Measurements from ENCODE around the gene APIP. TPM values are rescaled to one million over a fixed set of nuclear protein-coding genes. Genes with fewer than 3 reads are reported as not detected.

APIP gene, protein sequence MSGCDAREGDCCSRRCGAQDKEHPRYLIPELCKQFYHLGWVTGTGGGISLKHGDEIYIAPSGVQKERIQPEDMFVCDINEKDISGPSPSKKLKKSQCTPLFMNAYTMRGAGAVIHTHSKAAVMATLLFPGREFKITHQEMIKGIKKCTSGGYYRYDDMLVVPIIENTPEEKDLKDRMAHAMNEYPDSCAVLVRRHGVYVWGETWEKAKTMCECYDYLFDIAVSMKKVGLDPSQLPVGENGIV
- 9.0 and 9.5 TPM in 2 replicates for polyA plus RNA-seq (2013)

DNA sequence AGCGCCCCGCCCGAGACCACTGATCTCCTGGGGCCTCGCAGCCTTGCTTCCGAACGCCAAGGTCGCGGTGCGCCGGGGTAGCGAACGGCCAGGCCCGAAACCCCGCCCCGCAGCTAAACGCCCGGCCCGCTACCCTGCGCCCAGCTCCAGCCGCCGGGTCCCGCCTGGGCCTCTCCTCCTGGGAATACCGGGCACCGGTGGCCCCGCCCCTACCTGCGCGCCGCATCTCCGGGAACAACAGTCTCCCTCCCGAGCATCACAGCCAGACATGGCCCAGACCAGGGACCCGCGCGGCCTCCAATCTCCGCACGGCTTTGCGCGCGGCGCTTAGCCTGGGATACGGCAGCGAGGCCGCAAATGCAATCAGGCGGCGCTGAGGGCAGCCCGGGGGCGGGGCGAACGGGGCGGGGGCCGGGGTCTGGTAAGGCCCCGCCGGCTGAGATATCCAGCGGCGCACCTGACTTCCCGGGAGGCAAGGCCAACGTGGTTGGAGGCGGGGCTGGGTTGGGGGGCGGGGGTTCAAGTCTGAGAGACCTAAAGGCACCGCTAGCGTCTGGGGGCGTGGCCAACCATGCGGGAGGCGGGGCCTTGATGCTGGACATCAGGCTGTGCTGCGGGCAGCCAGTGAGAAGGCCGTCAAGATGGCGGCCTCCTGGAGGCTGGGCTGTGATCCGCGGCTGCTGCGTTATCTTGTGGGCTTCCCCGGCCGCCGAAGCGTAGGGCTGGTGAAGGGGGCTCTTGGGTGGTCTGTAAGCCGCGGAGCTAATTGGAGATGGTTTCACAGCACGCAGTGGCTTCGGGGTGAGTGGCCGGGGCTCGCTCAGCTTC is at the start of gene APIP, which contains the start of gene PDHX:
TSS of gene APIP (minus strand) at position 365 of the 828 bp plus-strand sequence. CDS start at position 270, 95 bp downstream.
TSS of gene PDHX (plus strand) at position 604 of the 828 bp plus-strand sequence. CDS start at position 642, 38 bp downstream.
- H2BK12ac ChIP-seq (ENCODE audit: low read length), result no peak within 1 kb of the TSS
- H4K8ac ChIP-seq (ENCODE audit: low read depth, low read length), result peak within 1 kb of the TSS; percentile 89
- DNase-seq, result peak; percentile 99
- no peaks in the 10 kb centered on the region for H3K9me3 ChIP-seq (ENCODE audit: insufficient read depth, low read depth, low read length)
- peaks cover 7% of the 10 kb centered on the region for H3K79me2 ChIP-seq (ENCODE audit: control insufficient read depth, insufficient read depth, low read length, poor library complexity)
- H3K9ac ChIP-seq (ENCODE audit: low read length), result peak within 1 kb of the TSS; percentile 100
- peak within 1 kb of the TSS; percentile 90 for H3K4ac ChIP-seq (ENCODE audit: low read depth, low read length)
- peak within 1 kb of the TSS; percentile 96 for H3K14ac ChIP-seq (ENCODE audit: low read length)
- peak within 1 kb of the TSS; percentile 55 for H3K23ac ChIP-seq (ENCODE audit: low read length)
- H3K27me3 ChIP-seq (ENCODE audit: insufficient read depth, low read length), result no peaks in the 10 kb centered on the region
- H3K36me3 ChIP-seq (ENCODE audit: control insufficient read depth in 1 of 2, insufficient read depth in 2 of 2, low read length in 2 of 2), result peaks cover 0 to 3% of the 10 kb centered on the region in 2 experiments
- peak within 1 kb of the TSS; percentile 90 for H3K18ac ChIP-seq (ENCODE audit: low read length)
- H3K79me1 ChIP-seq (ENCODE audit: low read length), result peaks cover 12% of the 10 kb centered on the region
- H2BK5ac ChIP-seq (ENCODE audit: low read depth, low read length, poor library complexity), result peak within 1 kb of the TSS; percentile 95
- H4K91ac ChIP-seq (ENCODE audit: low read depth, low read length), result peak within 1 kb of the TSS; percentile 91
- peak within 1 kb of the TSS; percentile 93 for H2AFZ ChIP-seq (ENCODE audit: insufficient read depth, low read length, poor library complexity)
- H4K12ac ChIP-seq (ENCODE audit: low read depth, low read length), result peak within 1 kb of the TSS; percentile 79
- peak within 1 kb of the TSS; percentile 88 for H2BK120ac ChIP-seq (ENCODE audit: insufficient read depth, low read length, poor library complexity)
- no peak within 1 kb of the TSS for H2AK5ac ChIP-seq (ENCODE audit: low read length)
- H3K4me3 ChIP-seq (ENCODE audit: low read depth, low read length), result peak within 1 kb of the TSS; percentile 98
- peak within 1 kb of the TSS; percentile 99 for H3K27ac ChIP-seq (ENCODE audit: low read depth, low read length)
- no CpG with 5 or more reads among the region's 79 CpGs for WGBS (ENCODE audit: extremely low coverage, insufficient coverage, insufficient read length)
- peak within 1 kb of the TSS; percentile 98 for H3K4me2 ChIP-seq (ENCODE audit: low read length)
- H3K4me1 ChIP-seq (ENCODE audit: control insufficient read depth in 1 of 2, insufficient read depth in 2 of 2, low read length in 2 of 2), result peaks cover 0 to 2% of the 10 kb centered on the region in 2 experiments

DNA sequence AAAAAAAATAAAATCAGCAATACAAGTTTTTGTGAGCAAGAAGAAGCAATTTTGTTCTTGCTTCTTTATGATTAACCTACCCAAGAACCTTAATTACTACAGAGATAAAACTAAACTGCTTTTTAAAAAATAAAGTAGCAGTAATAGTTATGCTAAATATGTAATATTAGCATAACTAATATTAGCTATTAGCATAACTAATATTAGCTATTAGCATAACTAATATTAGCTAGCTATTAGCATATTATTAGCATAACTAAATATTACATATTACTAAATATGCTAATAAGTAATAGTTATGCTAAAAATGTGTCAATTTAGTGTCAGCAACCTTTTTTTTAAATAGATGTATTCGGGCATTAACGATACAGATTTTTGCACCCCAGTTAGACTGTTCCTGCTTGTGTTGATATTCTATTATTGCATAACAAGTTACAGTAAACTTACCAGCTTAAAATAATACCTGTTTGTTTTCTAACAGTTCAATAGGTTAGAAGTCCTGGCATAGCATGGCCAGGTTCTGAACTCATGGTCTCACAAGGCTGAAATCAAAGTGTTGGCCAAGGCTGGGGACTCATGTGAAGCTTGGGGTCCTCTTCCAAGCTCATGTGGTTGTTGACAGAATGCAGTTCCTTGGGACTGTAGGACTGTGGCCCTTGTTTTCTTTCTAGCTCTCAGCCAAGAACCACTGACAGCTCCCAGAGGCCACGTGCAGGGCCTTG is 48.6 kb upstream of the APIP start:
- no CpG with 5 or more reads among the region's 3 CpGs for WGBS (ENCODE audit: extremely low coverage, insufficient coverage, insufficient read length)
- Histone ChIP-seq H3K79me1 (ENCODE audit: low read length) (no peaks in the 10 kb centered on the region), H3K4me2 (ENCODE audit: low read length) (no peak overlapping the region), H2BK12ac (ENCODE audit: low read length) (no peak overlapping the region), H4K12ac (ENCODE audit: low read depth, low read length) (no peak overlapping the region), H3K14ac (ENCODE audit: low read length) (no peak overlapping the region), H3K27ac (ENCODE audit: low read depth, low read length) (no peak overlapping the region), H3K23ac (ENCODE audit: low read length) (no peak overlapping the region), H2BK5ac (ENCODE audit: low read depth, low read length, poor library complexity) (no peak overlapping the region), H2BK120ac (ENCODE audit: insufficient read depth, low read length, poor library complexity) (no peak overlapping the region), H3K4me1 (ENCODE audit: control insufficient read depth in 1 of 2, insufficient read depth in 2 of 2, low read length in 2 of 2) (no peaks in the 10 kb centered on the region), H3K4ac (ENCODE audit: low read depth, low read length) (no peak overlapping the region), H3K27me3 (ENCODE audit: insufficient read depth, low read length) (no peaks in the 10 kb centered on the region), H3K18ac (ENCODE audit: low read length) (no peak overlapping the region), H3K36me3 (ENCODE audit: control insufficient read depth in 1 of 2, insufficient read depth in 2 of 2, low read length in 2 of 2) (peaks cover 2% of the 10 kb centered on the region in 2 experiments), H2AK5ac (ENCODE audit: low read length) (no peak overlapping the region), H3K79me2 (ENCODE audit: control insufficient read depth, insufficient read depth, low read length, poor library complexity) (no peaks in the 10 kb centered on the region), H2AFZ (ENCODE audit: insufficient read depth, low read length, poor library complexity) (no peak overlapping the region), H3K9me3 (ENCODE audit: insufficient read depth, low read depth, low read length) (no peaks in the 10 kb centered on the region), H4K91ac (ENCODE audit: low read depth, low read length) (no peak overlapping the region), H3K9ac (ENCODE audit: low read length) (no peak overlapping the region), H4K8ac (ENCODE audit: low read depth, low read length) (no peak overlapping the region), H3K4me3 (ENCODE audit: low read depth, low read length) (no peak overlapping the region)
- DNase-seq, result no peak

DNA sequence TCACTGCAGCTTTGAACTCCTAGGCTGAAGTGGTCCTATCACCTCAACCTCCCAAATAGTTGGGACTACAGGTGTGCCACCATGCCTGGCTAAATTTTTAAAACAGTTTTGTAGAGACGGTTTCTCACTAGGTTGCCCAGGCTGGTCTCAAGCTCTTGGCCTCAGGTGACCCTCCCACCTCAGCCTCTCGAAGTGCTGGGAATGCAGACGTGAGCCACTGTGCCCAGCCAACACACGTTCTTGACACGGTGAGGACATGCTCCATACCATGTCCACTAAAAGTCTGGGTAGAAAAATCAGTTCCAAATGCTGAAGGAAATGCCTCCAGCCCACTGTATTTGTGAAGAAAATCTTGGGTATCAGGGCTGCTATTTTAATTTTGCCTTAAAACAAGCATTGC is 47.2 kb upstream of the APIP start:
- no peaks in the 10 kb centered on the region for H3K27me3 ChIP-seq (ENCODE audit: insufficient read depth, low read length)
- H3K79me1 ChIP-seq (ENCODE audit: low read length), result no peaks in the 10 kb centered on the region
- H3K9me3 ChIP-seq (ENCODE audit: insufficient read depth, low read depth, low read length), result no peaks in the 10 kb centered on the region
- no peaks in the 10 kb centered on the region for H3K79me2 ChIP-seq (ENCODE audit: control insufficient read depth, insufficient read depth, low read length, poor library complexity)
- no peak overlapping the region for H3K23ac ChIP-seq (ENCODE audit: low read length)
- no peak overlapping the region for H3K14ac ChIP-seq (ENCODE audit: low read length)
- H3K9ac ChIP-seq (ENCODE audit: low read length), result no peak overlapping the region
- H2AFZ ChIP-seq (ENCODE audit: insufficient read depth, low read length, poor library complexity), result no peak overlapping the region
- no peak overlapping the region for H3K4me3 ChIP-seq (ENCODE audit: low read depth, low read length)
- no peaks in the 10 kb centered on the region for H3K4me1 ChIP-seq (ENCODE audit: control insufficient read depth in 1 of 2, insufficient read depth in 2 of 2, low read length in 2 of 2)
- no peak overlapping the region for H3K18ac ChIP-seq (ENCODE audit: low read length)
- no peak for DNase-seq
- no peak overlapping the region for H2AK5ac ChIP-seq (ENCODE audit: low read length)
- H3K4me2 ChIP-seq (ENCODE audit: low read length), result no peak overlapping the region
- H4K91ac ChIP-seq (ENCODE audit: low read depth, low read length), result no peak overlapping the region
- no peak overlapping the region for H2BK120ac ChIP-seq (ENCODE audit: insufficient read depth, low read length, poor library complexity)
- no peak overlapping the region for H4K12ac ChIP-seq (ENCODE audit: low read depth, low read length)
- no CpG with 5 or more reads among the region's 5 CpGs for WGBS (ENCODE audit: extremely low coverage, insufficient coverage, insufficient read length)
- H2BK5ac ChIP-seq (ENCODE audit: low read depth, low read length, poor library complexity), result no peak overlapping the region
- H4K8ac ChIP-seq (ENCODE audit: low read depth, low read length), result no peak overlapping the region
- peaks cover 0 to 2% of the 10 kb centered on the region in 2 experiments for H3K36me3 ChIP-seq (ENCODE audit: control insufficient read depth in 1 of 2, insufficient read depth in 2 of 2, low read length in 2 of 2)
- no peak overlapping the region for H2BK12ac ChIP-seq (ENCODE audit: low read length)
- no peak overlapping the region for H3K27ac ChIP-seq (ENCODE audit: low read depth, low read length)
- no peak overlapping the region for H3K4ac ChIP-seq (ENCODE audit: low read depth, low read length)

DNA sequence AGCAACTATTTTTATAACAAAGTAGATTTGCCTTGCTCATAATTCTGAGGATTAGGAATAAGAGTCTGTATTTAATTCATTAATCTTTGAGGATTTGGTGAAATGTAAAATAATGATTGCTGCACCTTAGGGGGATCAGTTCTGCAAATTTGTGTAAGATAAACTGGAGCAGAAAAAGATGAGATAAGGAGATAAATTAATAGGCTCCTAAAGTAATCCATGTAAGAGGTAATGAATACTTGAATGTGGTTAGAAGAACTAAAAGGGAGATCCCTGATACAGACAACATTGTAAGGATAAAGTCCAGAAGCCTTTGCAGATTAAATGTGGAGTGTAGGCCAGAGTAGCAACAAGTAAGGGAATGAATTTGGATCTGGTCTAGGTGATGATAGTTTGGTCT is 45.9 kb upstream of the APIP start:
- Histone ChIP-seq H3K9ac (ENCODE audit: low read length) (no peak overlapping the region), H3K36me3 (ENCODE audit: control insufficient read depth in 1 of 2, insufficient read depth in 2 of 2, low read length in 2 of 2) (peaks cover 0 to 2% of the 10 kb centered on the region in 2 experiments), H3K79me1 (ENCODE audit: low read length) (no peaks in the 10 kb centered on the region), H3K18ac (ENCODE audit: low read length) (no peak overlapping the region), H2AK5ac (ENCODE audit: low read length) (no peak overlapping the region), H3K4ac (ENCODE audit: low read depth, low read length) (no peak overlapping the region), H4K91ac (ENCODE audit: low read depth, low read length) (no peak overlapping the region), H2BK12ac (ENCODE audit: low read length) (no peak overlapping the region), H2BK120ac (ENCODE audit: insufficient read depth, low read length, poor library complexity) (no peak overlapping the region), H2AFZ (ENCODE audit: insufficient read depth, low read length, poor library complexity) (no peak overlapping the region), H3K27me3 (ENCODE audit: insufficient read depth, low read length) (no peaks in the 10 kb centered on the region), H3K4me3 (ENCODE audit: low read depth, low read length) (no peak overlapping the region), H3K4me1 (ENCODE audit: control insufficient read depth in 1 of 2, insufficient read depth in 2 of 2, low read length in 2 of 2) (no peaks in the 10 kb centered on the region), H4K8ac (ENCODE audit: low read depth, low read length) (no peak overlapping the region), H3K23ac (ENCODE audit: low read length) (no peak overlapping the region), H3K4me2 (ENCODE audit: low read length) (no peak overlapping the region), H3K27ac (ENCODE audit: low read depth, low read length) (no peak overlapping the region), H3K9me3 (ENCODE audit: insufficient read depth, low read depth, low read length) (no peaks in the 10 kb centered on the region), H3K79me2 (ENCODE audit: control insufficient read depth, insufficient read depth, low read length, poor library complexity) (no peaks in the 10 kb centered on the region), H2BK5ac (ENCODE audit: low read depth, low read length, poor library complexity) (no peak overlapping the region), H3K14ac (ENCODE audit: low read length) (no peak overlapping the region), H4K12ac (ENCODE audit: low read depth, low read length) (no peak overlapping the region)
- no peak for DNase-seq
